DND-41 (cell line): ENCODE results near the gene IER2.

Experiments
- ATAC-seq: fragments of 200-7000 bp; cut with Tn5 transposase; 3 replicates; pipeline ENCODE4 v1.9.1; 2021; ENCODE audit warnings: low read depth; ENCODE audit not compliant: insufficient read depth
- DNase-seq: peaks from one replicate; pipeline ENCODE4 v3.0.0-alpha.2; 2020
- H2AFZ ChIP-seq: 2 replicates; pipeline ENCODE4 v1.6.0; 2012; ENCODE audit warnings: low read depth, low read length
- H3K27ac ChIP-seq: 2 replicates; pipeline ENCODE4 v1.5.1; 2012; ENCODE audit warnings: low read length, inconsistent platforms
- H3K27me3 ChIP-seq: fragments of 200-600 bp; sonication (generic); 2 replicates; pipeline ENCODE4 v1.6.0; 2012; ENCODE audit warnings: low read length, mild to moderate bottlenecking, inconsistent platforms; ENCODE audit not compliant: insufficient read depth, poor library complexity
- H3K36me3 ChIP-seq: 2 replicates; pipeline ENCODE4 v1.5.1; 2012; ENCODE audit warnings: low read length, inconsistent platforms; ENCODE audit not compliant: insufficient read depth
- H3K4me1 ChIP-seq: 2 replicates; pipeline ENCODE4 v1.5.1; 2012; ENCODE audit warnings: mild to moderate bottlenecking, low read length; ENCODE audit not compliant: insufficient read depth
- H3K4me2 ChIP-seq: 2 replicates; pipeline ENCODE4 v1.6.0; 2012; ENCODE audit warnings: mild to moderate bottlenecking, moderate library complexity, low read length, inconsistent platforms; ENCODE audit not compliant: insufficient read depth
- H3K4me3 ChIP-seq, 2 experiments: fragments of 200-600 bp in 1 of 2; shearing (Covaris generic) in 1 of 2; 2 replicates each; pipeline ENCODE4 v1.5.1; 2012 to 2016; ENCODE audit warnings: inconsistent platforms in 2 of 2, low read length in 2 of 2, mild to moderate bottlenecking in 2 of 2, low read depth in 1 of 2, moderate library complexity in 1 of 2
- H3K79me2 ChIP-seq: 2 replicates; pipeline ENCODE4 v1.6.0; 2012; ENCODE audit warnings: low read length, inconsistent platforms; ENCODE audit not compliant: insufficient read depth
- H3K9ac ChIP-seq: 2 replicates; pipeline ENCODE4 v1.6.0; 2012; ENCODE audit warnings: low read depth, mild to moderate bottlenecking, inconsistent platforms, low read length, moderate library complexity
- H3K9me3 ChIP-seq: 2 replicates; pipeline ENCODE4 v1.5.1; 2012; ENCODE audit warnings: low read length, moderate library complexity, mild to moderate bottlenecking, inconsistent platforms; ENCODE audit not compliant: insufficient read depth, severe bottlenecking
- H4K20me1 ChIP-seq: 2 replicates; pipeline ENCODE4 v1.6.0; 2012; ENCODE audit warnings: low read length; ENCODE audit not compliant: insufficient read depth
- EZH2 ChIP-seq: IDR thresholded peaks from 3 replicates; pipeline ENCODE4 v1.6.1; 2012; ENCODE audit warnings: borderline replicate concordance, low read depth, mild to moderate bottlenecking, moderate library complexity, low read length, inconsistent platforms; ENCODE audit not compliant: severe bottlenecking
- TF ChIP-seq, protein P1 (sequence below): IDR thresholded peaks from 2 replicates; pipeline ENCODE4 v1.5.1; 2012; ENCODE audit warnings: borderline replicate concordance, low read length, moderate library complexity, mild to moderate bottlenecking; ENCODE audit not compliant: poor library complexity, severe bottlenecking; ENCODE audit errors: extremely low read depth

The IER2 gene

DNA sequence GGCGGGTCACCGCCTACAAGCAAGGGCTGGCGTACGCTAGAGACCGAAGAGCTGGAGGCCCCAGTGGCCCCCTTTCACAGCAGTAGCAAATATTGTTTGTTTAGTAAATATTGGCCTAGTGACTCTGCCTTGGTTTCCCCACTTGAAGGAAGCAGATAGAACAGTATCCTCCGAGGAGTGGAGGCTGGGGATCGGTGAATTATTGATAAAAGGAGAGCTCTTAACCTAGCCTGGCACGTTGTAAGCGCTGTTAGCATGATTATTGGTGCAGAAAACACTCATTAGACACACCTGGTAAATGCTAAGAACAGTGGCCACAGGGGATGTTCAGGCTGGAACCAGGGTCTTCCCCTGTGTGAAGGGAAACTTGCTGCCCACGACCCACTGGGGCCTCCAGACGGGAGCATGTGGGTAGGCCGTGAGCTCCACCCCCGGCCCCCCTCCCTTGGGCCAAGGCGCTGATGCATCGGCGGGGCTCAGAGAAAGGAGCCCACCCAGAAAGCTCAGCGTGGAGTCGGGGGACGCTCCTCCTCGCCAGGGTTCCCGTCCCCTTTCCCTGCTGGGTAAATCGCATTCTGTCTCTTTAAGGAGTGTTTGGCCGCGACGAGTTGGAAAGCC, 2.3 kb downstream of the IER2 start:
- no peak for TF ChIP-seq EZH2
- TF ChIP-seq, protein P1, sequence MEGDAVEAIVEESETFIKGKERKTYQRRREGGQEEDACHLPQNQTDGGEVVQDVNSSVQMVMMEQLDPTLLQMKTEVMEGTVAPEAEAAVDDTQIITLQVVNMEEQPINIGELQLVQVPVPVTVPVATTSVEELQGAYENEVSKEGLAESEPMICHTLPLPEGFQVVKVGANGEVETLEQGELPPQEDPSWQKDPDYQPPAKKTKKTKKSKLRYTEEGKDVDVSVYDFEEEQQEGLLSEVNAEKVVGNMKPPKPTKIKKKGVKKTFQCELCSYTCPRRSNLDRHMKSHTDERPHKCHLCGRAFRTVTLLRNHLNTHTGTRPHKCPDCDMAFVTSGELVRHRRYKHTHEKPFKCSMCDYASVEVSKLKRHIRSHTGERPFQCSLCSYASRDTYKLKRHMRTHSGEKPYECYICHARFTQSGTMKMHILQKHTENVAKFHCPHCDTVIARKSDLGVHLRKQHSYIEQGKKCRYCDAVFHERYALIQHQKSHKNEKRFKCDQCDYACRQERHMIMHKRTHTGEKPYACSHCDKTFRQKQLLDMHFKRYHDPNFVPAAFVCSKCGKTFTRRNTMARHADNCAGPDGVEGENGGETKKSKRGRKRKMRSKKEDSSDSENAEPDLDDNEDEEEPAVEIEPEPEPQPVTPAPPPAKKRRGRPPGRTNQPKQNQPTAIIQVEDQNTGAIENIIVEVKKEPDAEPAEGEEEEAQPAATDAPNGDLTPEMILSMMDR, result no peak
- Histone ChIP-seq H3K4me2 (peak overlapping the region; percentile 100), H3K4me1 (peaks cover 61% of the 10 kb centered on the region), H3K27ac (peak overlapping the region; percentile 80), H3K9me3 (no peaks in the 10 kb centered on the region), H3K27me3 (peaks cover 16% of the 10 kb centered on the region), H4K20me1 (peaks cover 27% of the 10 kb centered on the region), H3K4me3 (peak overlapping the region; percentile 34 to 88), H3K79me2 (peaks cover 33% of the 10 kb centered on the region), H3K36me3 (peaks cover 11% of the 10 kb centered on the region; the same call in 1 of the 2 replicates), H2AFZ (peak overlapping the region; percentile 71), H3K9ac (peak overlapping the region; percentile 87)
- no peak for DNase-seq
- no peak for ATAC-seq

DNA sequence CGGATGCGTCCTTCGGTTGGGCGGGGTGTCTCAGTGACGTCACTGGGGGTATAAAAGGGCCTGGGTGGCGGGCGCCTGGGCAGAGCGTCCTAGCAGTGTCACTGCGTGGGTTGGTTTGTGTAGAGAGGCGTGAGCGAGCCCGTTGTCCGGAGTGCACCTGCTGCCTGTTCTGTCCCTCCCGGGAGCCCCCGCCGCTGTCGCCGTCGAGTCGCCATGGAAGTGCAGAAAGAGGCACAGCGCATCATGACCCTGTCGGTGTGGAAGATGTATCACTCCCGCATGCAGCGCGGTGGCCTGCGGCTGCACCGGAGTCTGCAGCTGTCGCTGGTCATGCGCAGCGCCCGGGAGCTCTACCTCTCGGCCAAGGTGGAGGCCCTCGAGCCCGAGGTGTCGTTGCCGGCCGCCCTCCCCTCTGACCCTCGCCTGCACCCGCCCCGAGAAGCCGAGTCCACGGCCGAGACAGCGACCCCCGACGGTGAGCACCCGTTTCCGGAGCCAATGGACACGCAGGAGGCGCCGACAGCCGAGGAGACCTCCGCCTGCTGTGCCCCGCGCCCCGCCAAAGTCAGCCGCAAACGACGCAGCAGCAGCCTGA, 2.9 kb downstream of the IER2 start:
- Histone ChIP-seq H3K4me1 (peaks cover 61% of the 10 kb centered on the region), H3K4me3 (peak overlapping the region; percentile 34 to 88; a peak in 3 of 4 replicates), H3K4me2 (peak overlapping the region; percentile 100), H3K27me3 (peaks cover 16% of the 10 kb centered on the region), H4K20me1 (peaks cover 27% of the 10 kb centered on the region), H3K36me3 (peaks cover 11% of the 10 kb centered on the region; the same call in 1 of the 2 replicates), H2AFZ (peak overlapping the region; percentile 71; the same call in 1 of the 2 replicates), H3K9ac (peak overlapping the region; percentile 87), H3K79me2 (peaks cover 33% of the 10 kb centered on the region), H3K27ac (peak overlapping the region; percentile 80), H3K9me3 (no peaks in the 10 kb centered on the region)
- DNase-seq (peak; percentile 95), ATAC-seq (peak; percentile 39)
- TF ChIP-seq, protein P1, result peak; percentile 38
- TF ChIP-seq EZH2, result no peak

GRCh38 chr19:13153569-13154240, 3.5 kb downstream of the IER2 start:
- peak; percentile 34 for DNase-seq

More at GRCh38 chr19:13153569-13154240, 3.5 kb downstream of the IER2 start:
- H3K27ac ChIP-seq, result peak overlapping the region; percentile 80
- ATAC-seq, result no peak
- no peak overlapping the region for H2AFZ ChIP-seq
- peaks cover 31% of the 10 kb centered on the region for H3K79me2 ChIP-seq
- TF ChIP-seq, protein P1, result no peak
- TF ChIP-seq EZH2, result peak; percentile 91
- H3K27me3 ChIP-seq, result peaks cover 16% of the 10 kb centered on the region
- H3K36me3 ChIP-seq, result peaks cover 11% of the 10 kb centered on the region; the same call in 1 of the 2 replicates
- peak overlapping the region; percentile 100 for H3K4me2 ChIP-seq
- H3K4me3 ChIP-seq, result peak overlapping the region; percentile 34 to 88
- peaks cover 27% of the 10 kb centered on the region for H4K20me1 ChIP-seq
- H3K9ac ChIP-seq, result peak overlapping the region; percentile 87
- H3K4me1 ChIP-seq, result peaks cover 58% of the 10 kb centered on the region
- H3K9me3 ChIP-seq, result no peaks in the 10 kb centered on the region
